GM21381 (cell line): ENCODE data around the gene EMC9.

Experiments used
- ATAC-seq: cut with Tn5 transposase; IDR thresholded peaks from one replicate; pipeline ENCODE4 v1.9.1; 2021; ENCODE audit warnings: mild to moderate bottlenecking, moderate library complexity; ENCODE audit not compliant: unreplicated experiment

EMC9 gene

DNA sequence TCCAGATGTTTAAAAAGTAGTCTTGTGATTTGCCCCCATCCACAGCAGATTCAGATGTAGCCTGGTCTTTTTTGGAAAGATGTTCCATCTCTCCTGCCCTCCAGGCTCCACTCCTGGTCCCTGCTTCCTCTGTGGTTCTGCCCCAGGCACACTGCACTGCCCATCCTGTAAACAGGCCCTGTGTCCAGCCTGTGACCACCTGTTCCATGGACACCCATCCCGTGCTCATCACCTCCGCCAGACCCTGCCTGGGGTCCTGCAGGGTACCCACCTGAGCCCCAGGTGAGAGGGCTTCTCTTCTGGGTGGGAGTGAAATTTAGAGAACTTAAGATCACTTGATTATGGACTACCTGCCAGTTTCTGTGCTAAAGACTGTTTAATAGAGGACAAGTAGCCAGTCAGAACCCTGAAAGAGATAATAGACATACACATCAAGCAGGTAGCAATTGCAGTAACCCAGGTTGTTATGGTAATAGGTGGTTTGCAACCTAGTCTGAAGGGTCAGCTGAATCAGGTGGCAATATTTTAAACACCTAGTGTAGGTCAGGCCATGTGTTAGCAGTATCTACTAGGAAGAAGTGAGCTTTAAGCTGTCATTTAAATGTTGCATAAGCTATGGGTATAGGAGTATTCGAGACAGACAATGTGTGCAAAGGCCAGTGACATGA lies 8.0 kb upstream of the EMC9 start:
- no peak for ATAC-seq

DNA sequence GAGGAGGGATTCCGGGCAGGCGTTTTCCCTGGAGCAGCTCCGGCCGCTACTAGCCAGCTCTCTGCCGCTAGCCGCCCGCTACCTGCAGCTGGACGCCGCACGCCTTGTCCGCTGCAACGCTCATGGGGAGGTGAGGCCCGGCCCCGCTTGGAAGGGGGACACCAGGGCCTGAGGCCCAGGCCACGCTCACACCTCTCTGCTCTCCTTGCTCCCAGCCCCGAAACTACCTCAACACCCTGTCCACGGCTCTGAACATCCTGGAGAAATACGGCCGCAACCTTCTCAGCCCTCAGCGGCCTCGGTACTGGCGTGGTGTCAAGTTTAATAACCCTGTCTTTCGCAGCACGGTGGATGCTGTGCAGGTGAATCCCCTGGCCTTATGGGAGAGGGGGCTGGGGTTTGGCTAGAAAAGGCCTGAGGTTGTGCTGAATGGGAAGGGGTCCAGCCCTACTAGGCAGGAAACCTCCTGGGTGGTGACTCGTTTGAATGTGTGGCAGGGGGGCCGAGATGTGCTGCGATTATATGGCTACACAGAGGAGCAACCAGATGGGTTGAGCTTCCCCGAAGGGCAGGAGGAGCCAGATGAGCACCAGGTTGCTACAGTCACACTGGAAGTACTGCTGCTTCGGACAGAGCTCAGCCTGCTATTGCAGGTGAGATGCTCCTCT lies 6.5 kb upstream of the EMC9 start:
- ATAC-seq, result no peak

DNA sequence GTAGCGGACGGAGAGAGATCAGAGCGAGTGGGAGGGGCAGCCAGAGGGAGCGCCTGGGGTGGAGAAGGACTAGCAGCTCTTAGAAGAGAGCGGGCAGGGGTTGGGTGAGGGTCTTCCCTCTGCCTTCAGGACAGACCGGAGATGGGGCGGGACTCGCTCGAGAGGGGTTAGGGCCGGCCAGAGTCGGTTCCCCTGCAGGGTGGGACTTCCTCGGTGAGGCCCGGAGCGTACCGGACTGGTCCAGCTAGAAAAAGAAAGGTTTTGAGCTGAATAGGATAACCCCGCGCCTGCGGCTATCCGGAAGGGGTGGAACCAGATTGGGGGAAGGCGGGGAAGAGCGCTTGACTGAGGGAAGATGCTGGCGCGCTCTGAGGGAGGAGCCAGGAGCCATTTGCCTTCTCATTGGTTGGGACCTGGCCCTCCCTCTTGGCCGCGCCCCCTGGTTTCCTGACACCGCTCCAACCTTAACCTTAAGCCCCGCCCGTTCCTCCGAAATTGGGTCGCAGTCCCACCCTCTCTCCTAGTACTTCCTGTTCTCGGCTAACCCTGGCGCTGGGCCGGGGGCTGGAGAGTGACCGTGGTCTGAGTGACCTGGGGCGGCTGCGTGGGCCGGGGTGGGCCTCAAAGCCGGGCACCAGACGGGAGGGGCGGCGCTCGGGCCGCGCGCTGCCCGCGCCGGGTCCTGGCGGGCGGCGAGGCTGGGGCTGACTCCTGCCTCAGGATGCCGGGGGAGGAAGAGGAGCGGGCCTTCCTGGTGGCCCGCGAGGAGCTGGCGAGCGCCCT lies 5.8 kb upstream of the EMC9 start, which contains the start of gene RNF31:
Gene RNF31 (plus strand): TSS at position 521 of the 783 bp plus-strand sequence. CDS start 201 bp downstream, at position 722.
- ATAC-seq, result peak; percentile 72

DNA sequence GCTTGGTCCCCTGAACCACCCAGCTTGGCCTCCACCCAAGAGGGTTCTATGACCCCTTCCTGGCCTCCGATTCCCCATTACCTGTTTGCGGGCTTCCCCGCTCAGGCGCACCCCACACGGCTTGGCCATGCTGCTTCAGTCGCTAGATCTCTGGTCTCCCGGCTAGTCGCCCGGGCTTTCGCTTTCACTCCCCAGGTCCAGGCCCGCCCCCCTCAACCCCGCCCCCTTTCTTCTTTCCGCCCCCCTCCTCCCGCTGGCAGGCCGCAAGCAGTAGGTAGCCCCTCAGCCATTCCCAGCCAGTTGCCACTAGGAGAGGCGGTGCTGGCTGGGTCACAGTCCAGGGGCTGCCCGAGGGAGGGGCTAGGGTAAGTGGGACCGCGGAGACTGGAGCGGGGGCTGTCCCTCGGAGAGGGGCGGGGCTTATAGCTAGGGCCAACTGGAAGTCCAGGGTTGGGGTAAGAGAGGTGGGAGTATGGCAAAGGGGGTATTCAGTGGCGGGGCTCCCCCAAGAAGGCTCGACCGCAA lies 5.1 kb upstream of the EMC9 start, which contains the start of gene PSME2:
Gene PSME2 (minus strand): TSS at position 158 of the 525 bp plus-strand sequence. CDS start 29 bp downstream, at position 129.
- peak; percentile 59 for ATAC-seq

DNA sequence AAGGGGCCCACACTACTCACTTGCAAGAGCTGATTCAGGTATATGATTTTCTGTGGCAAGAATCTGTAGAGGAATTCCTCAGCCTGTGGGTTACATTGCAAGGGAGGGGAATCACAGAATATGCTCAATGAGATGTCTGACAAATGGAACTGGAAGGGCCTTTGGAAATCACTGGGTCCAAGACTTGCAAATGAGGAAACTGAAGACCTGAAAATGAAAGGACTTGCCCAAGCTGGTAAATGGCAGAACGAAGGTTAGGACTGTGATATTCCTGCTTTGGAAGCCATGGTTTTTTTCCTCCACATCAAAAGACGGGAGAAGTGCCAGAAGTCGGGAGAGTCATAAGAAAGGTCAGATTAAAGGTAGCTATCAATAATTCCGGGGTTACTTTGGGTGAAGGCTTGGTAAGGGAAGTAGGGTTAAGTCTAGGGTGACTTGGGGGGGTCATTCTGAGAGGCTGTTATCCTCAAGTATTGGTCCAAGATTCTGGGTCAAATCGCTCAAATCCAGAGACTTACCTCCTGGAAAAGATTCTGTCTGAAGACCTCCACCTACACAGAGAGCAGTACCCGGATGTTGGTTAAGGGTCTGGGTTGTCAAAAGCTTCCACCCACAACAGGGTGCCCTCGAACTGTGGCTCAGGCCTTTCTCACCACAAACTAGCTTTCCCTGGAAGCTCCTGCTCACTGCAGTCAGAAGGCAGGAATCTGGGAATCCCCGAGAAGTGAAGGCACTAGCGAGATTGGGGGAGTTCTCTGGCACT lies 4.5 kb upstream of the EMC9 start:
- no peak for ATAC-seq

DNA sequence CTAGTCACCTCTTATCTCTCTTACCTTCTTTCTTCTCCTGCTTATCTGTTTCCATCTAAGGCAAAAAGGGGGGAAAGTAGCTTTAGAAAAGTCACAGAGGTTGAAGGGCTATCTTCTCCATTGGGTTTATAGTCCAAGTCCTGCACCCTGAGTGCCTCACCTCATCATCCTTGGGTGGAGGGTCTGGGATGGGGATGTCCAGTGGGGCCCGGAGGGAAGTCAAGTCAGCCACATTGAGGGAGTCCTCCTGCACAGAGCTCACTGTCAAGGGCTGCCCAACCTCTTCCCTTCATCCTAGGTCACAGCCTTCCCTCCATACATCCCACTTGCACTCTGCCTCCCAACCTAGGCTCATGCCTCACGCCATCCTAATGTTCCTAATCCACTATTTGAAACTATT lies 3.8 kb upstream of the EMC9 start:
- no peak for ATAC-seq

DNA sequence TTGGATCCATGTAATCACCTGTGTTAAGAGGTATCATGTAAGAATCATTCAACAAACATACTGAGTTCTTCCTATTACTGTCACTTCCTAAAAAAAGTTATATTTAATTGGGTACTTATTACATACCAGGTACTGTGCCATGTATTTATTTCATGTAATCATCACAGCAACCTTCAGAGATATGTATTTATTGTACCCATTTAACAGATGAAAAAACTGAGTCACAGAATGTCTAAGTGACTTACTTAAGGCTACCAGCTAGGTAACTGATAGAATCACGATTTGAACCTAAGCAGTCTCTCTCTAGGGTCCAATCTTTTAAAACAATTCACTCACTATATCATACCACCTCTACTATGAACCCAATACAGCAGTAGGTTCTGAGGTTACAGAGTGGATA lies 3.1 kb upstream of the EMC9 start:
- no peak for ATAC-seq

DNA sequence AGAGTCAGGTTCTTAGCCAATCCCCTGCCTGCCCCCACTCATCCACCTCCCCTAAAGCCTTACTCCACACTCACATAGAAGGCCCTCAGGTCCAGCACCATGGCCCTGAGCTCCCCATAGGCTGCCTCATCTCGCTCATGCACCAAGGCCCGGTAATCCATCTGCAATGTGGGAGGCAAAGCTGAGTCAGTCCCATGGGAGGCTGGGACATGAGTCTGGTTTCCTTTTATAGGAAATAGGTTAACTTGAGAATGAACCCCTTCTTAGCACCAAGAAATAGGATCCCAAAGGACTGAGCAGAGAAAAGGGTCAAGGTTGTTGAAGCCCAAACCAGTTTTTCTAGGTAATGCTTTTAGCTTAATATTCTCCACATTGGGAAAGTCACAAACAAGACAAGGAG lies 2.1 kb upstream of the EMC9 start:
- ATAC-seq, result no peak

DNA sequence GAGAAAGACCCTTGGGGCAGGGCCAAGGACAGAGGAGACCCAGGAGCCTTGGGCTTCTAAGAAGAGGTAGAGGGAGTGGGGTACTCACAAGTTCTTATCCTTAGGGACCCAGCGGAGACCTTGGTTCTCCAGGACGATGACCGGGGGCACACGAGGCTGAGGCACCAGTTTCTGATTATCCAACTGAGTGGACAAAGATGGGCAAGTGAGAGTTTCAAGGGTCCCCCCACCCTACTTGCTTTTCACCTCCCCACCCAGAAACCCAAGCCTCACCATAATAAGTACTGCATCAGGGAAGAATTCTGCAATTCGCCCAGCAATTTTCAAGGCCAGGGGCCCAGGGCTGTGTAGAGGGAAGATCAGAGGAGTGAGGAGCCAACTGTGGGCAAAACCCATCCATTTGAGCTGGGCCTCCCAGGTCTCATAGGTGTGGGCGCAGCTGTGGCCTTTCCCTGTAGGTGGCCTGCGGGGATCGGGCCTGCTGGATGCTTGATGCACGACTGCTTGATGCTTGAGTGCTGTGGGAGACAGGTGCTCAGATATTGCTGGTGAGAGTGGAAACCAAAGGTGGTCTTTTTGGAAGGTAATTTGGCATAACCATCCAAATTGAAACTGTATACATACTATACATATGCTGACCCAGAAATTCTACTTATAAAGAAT lies 2.0 kb downstream of the EMC9 start:
- ATAC-seq, result no peak

DNA sequence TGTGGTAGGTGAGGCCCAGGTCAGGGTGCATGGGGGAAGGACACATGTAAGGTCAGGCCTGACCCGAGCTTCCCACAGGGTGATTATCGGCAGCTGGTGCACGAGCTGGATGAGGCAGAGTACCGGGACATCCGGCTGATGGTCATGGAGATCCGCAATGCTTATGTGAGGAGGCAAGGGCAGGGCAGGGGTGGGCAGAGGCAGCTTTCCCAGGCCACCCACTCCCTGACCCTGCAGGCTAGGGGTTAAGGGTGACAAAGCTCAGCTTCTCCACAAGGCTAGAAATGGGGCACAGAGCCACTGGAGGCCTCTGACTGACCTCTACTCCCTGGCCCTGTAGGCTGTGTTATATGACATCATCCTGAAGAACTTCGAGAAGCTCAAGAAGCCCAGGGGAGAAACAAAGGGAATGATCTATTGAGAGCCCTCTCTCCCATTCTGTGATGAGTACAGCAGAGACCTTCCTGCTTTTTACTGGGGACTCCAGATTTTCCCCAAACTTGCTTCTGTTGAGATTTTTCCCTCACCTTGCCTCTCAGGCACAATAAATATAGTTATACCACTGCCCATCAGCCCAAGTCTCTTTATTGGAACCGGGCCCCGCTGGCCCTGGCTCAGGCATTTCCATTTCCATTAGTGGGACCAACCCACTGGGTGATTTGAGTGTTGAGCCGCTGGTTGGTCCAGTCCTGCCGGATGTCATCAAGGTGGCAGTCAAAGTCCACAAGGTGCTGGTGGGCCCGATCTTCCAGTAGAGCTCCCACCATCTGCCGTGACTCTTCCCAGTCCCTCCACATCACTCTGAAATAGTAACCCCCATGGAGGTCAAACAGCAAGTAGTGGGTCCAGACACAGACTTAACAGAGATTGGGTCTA lies 2.8 kb downstream of the EMC9 start:
- ATAC-seq, result no peak

DNA sequence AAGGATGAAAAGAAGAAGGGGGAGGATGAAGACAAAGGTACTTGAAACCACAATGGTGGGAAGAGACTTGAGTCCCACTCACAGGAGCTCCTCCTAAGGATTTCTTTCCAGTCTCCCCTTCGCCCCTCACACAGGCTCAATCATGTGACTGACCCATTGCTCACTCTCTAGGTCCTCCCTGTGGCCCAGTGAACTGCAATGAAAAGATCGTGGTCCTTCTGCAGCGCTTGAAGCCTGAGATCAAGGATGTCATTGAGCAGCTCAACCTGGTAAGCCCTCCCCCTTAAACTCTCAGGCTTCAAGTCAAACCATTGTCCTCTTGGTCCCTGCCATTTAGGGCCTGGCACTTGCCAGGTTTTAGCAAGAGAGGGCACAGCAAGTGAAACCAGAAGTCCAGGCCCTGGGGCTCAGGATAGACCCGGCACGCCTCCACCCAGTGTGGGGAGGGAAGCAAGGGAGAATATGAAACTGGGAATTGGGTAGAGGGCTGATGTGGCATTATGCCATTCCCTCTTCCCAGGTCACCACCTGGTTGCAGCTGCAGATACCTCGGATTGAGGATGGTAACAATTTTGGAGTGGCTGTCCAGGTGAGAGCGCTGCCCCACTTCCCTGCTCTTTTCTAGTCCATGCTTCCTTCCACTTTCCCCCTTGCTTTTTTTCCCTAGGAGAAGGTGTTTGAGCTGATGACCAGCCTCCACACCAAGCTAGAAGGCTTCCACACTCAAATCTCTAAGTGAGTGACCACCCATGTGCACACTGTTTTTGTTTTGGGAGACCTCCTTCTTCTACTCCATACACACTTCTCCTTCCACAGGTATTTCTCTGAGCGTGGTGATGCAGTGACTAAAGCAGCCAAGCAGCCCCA lies 3.6 kb downstream of the EMC9 start:
- no peak for ATAC-seq

DNA sequence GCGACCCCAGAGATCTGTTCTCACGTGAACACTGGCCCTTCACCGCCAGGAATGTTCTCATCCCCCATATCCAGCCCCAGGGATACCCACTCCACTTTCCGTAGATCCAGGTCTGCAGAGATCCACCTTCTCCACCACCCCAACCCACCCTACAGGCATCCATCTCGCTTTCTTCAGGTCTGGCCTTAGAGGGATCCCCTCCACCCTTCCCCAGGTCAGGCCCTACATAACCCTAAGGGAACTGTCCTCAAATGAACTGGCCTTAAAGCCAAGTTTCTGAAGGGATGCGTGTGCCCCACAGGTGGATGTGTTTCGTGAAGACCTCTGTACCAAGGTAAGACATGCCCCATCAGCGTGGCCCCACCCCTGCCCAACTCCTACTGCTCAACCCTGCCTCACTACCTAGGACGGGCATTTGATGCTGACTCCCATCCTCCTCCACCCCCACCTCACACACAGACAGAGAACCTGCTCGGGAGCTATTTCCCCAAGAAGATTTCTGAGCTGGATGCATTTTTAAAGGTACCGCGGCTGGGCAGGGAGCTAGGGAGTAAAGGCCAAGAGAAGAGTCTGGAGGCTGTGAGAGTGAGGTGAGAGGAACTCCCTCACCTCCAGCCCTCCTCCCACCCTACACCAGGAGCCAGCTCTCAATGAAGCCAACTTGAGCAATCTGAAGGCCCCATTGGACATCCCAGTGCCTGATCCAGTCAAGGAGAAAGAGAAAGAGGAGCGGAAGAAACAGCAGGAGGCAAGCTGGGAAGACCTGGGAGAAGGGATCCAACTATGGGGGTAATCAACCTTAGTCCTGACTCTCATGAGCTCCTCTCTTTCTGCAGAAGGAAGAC lies 4.5 kb downstream of the EMC9 start:
- no peak for ATAC-seq

DNA sequence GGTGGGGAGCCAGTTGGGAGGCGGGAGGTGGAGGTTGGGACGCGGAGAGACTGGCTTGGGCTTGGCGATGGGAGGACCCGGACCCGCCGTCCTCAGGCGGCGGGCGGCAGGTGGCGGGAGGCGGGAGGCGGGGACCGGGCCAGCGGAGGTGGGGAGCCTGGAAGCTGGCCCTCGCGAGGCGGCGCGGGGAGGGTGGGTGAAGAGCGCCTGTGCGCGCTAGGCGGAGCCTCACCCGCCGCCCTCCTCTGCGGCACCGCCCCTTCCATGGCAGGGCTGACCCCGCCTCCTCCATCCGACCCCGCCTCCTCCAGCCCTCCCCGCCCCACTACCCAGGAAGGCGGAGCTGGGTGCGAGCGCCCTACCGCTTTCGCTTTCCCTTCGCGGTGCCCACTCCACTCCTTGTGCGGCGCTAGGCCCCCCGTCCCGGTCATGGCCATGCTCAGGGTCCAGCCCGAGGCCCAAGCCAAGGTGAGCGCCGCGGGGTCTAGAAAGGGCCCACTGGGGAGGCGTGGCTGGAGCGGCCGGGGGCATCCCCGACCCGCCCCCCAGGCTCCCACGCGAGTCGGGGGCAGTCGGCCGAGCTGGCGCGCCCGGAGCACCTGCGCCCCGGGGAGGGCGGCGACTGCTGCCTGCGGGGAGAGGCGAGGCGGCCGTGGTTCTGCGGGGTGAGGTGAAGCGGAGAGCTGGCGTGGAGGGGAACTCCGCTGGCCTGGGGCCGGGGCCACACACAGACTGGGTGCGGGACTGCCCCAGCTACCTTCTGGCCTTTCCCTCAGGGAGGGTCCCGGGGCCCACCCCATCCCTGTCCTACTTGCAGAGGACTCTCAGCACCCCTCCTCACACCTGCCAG lies 5.3 kb downstream of the EMC9 start, which contains the start of gene PSME1:
Gene PSME1 (plus strand): TSS at position 361 of the 850 bp plus-strand sequence. CDS start 69 bp downstream, at position 430.
- peak; percentile 78 for ATAC-seq

DNA sequence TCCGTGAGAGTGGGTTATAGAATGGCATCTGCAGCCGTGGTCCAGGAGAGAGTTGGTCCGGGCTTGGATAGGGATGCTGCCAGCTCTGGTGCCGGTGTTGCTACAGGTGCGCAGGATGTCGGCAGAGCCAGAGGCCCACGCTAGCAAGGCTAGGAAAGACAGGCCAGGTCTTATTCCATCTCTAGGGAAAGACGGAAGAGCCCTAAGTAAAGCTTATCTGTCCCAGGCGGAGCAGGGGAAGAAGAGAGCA lies 5.9 kb downstream of the EMC9 start:
- peak; percentile 1 for ATAC-seq

DNA sequence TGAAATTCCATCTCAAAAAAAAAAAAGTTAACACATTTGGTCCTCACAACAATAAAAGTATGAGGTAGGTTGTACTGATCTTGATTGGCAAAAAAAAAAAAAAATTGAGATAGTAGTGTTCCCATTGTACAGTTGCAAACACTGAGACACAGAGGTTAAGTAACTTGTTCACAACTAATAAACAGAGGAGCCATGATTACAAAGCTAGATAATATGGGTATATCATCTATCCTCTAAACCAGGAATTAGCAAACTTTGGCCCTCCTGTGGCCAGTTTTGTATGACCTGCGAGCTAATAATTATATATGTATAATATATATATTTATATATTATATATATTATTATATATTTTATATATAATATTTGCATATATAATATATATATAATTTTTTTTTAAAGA lies 7.7 kb downstream of the EMC9 start:
- ATAC-seq, result no peak

DNA sequence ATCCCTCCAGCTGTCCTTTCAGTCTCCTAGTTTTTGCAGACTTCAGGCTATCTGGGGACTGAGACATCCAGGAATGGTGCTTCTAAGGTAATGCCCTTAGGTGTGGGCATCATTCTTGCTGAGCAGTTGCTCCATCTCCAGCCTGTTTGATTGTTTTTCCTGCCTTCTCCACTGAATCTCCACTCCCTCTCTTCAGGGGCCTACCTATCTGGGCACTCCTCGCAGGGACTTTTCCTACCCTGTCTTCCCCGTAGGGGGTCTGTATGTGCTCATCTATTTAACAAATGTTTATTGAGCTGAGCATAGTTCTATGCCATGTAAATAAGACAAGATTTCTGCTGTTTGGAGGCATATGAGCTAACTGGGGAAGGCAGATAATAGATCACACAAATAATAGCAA lies 8.4 kb downstream of the EMC9 start:
- ATAC-seq, result no peak
